A673 (cell line): ENCODE results near the gene TSPAN15. TPM values are rescaled to one million over a fixed set of nuclear protein-coding genes. Genes with fewer than 3 reads are reported as not detected.

Experiments used
- BruUV-seq: library from RNA; stranded (reverse); fragments of 400-500 nt; replicated peaks from 2 replicates; lab custom pipeline; 2021; lab: Mats Ljungman, UMichigan
- CTCF ChIA-PET: fragments of 300-600 bp; sonication (Branson Sonifier 250); formaldehyde crosslinking; loops from one replicate; lab custom pipeline; 2022; ENCODE audit warnings: antibody characterized with exemption; lab: Charles Lee
- POLR2A ChIA-PET: fragments of 300-600 bp; sonication (Branson Sonifier 250); formaldehyde crosslinking; loops from one replicate; lab custom pipeline; 2022; ENCODE audit warnings: antibody characterized with exemption; ENCODE audit not compliant: low non-redundant PET; lab: Charles Lee
- DNase-seq: peaks from one replicate; pipeline ENCODE4 v3.0.0-alpha.2; 2015; ENCODE audit warnings: low spot score
- H3K27ac ChIP-seq: fragments of 200-600 bp; sonication (generic); 2 replicates; pipeline ENCODE4 v1.5.1; 2016; ENCODE audit warnings: mixed run types, low read depth, mild to moderate bottlenecking, mixed read lengths, antibody characterized with exemption, low read length; ENCODE audit not compliant: poor library complexity, severe bottlenecking
- H3K27me3 ChIP-seq: fragments of 200-600 bp; sonication (generic); replicated peaks from 2 replicates; pipeline ENCODE4 v1.6.1; 2017; ENCODE audit warnings: mixed run types, low read depth, mild to moderate bottlenecking, mixed read lengths, antibody characterized with exemption, low read length; ENCODE audit not compliant: insufficient read depth, poor library complexity
- H3K36me3 ChIP-seq: fragments of 200-600 bp; sonication (generic); 2 replicates; pipeline ENCODE4 v1.6.1; 2016; ENCODE audit warnings: mixed run types, mild to moderate bottlenecking, mixed read lengths, antibody characterized with exemption, low read length; ENCODE audit not compliant: insufficient read depth, poor library complexity, severe bottlenecking
- H3K4me1 ChIP-seq: fragments of 200-600 bp; sonication (generic); 2 replicates; pipeline ENCODE4 v1.6.1; 2017; ENCODE audit warnings: mixed run types, mild to moderate bottlenecking, mixed read lengths, antibody characterized with exemption, low read length; ENCODE audit not compliant: insufficient read depth, poor library complexity, severe bottlenecking
- H3K4me3 ChIP-seq: fragments of 200-600 bp; sonication (generic); 2 replicates; pipeline ENCODE4 v1.5.1; 2016; ENCODE audit warnings: low read depth, mixed run types, mild to moderate bottlenecking, mixed read lengths, low read length; ENCODE audit not compliant: poor library complexity, severe bottlenecking
- H3K9me3 ChIP-seq: fragments of 200-600 bp; sonication (generic); 2 replicates; pipeline ENCODE4 v1.6.1; 2016; ENCODE audit warnings: mixed run types, low read depth, mild to moderate bottlenecking, mixed read lengths, antibody characterized with exemption, low read length; ENCODE audit not compliant: poor library complexity, severe bottlenecking
- EZH2 ChIP-seq: fragments of 200-600 bp; sonication (generic); IDR thresholded peaks from 2 replicates; pipeline ENCODE4 v1.6.1; 2017; ENCODE audit warnings: borderline replicate concordance, low read depth, mild to moderate bottlenecking, mixed read lengths, antibody characterized with exemption, low read length; ENCODE audit not compliant: poor library complexity, severe bottlenecking
- intact Hi-C: fragments of 100-400 bp; cut with micrococcal nuclease; formaldehyde crosslinking; loops from one replicate; pipeline ENCODE4 v1.10.0; 2022; ENCODE audit not compliant: unreplicated experiment
- total RNA-seq: library from RNA; stranded (reverse); gene quantifications from 2 replicates; pipeline ENCODE4 v1.2.3, GENCODE V29; 2021
- TF ChIP-seq, protein P1 (sequence below): fragments of 300-800, 200-600 bp; sonication (generic); conservative IDR thresholded peaks from 2 replicates; pipeline ENCODE4 v1.5.1; 2017; ENCODE audit warnings: low read depth, mild to moderate bottlenecking, antibody characterized with exemption, low read length, moderate library complexity, mixed read lengths

Gene TSPAN15
- total RNA-seq, 1 experiment from 2014 or later, result 2.1 TPM

DNA sequence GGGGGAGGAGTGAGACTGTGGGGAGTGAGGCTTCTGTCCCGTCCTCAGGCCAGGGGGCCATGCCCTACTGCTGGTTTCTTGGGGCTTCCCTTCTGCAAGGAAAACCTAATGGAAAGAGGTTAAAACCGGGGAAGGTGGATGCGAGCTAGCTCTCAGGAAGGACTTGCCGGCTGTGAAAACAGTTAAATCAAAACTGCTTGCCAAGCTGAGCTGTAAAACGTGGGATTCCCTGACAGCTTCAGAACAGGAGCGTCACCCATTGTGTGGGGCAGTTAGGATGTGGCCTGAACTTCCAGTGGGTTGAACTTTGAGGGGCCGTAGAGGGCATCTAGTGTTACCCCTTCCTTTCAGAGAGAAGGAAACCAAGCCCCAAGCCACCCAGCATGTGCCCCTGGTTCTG, 13.1 kb downstream of the TSPAN15 start:
- POLR2A ChIA-PET, result no interaction called here
- H3K27me3 ChIP-seq, result no peaks in the 10 kb centered on the region
- H3K4me3 ChIP-seq, result no peak overlapping the region
- BruUV-seq, result no TSS peak
- H3K4me1 ChIP-seq, result no peaks in the 10 kb centered on the region
- no peak overlapping the region for H3K27ac ChIP-seq
- H3K36me3 ChIP-seq, result no peaks in the 10 kb centered on the region
- H3K9me3 ChIP-seq, result no peaks in the 10 kb centered on the region
- no peak for DNase-seq
- intact Hi-C loops, result no loop called here
- TF ChIP-seq, protein P1, sequence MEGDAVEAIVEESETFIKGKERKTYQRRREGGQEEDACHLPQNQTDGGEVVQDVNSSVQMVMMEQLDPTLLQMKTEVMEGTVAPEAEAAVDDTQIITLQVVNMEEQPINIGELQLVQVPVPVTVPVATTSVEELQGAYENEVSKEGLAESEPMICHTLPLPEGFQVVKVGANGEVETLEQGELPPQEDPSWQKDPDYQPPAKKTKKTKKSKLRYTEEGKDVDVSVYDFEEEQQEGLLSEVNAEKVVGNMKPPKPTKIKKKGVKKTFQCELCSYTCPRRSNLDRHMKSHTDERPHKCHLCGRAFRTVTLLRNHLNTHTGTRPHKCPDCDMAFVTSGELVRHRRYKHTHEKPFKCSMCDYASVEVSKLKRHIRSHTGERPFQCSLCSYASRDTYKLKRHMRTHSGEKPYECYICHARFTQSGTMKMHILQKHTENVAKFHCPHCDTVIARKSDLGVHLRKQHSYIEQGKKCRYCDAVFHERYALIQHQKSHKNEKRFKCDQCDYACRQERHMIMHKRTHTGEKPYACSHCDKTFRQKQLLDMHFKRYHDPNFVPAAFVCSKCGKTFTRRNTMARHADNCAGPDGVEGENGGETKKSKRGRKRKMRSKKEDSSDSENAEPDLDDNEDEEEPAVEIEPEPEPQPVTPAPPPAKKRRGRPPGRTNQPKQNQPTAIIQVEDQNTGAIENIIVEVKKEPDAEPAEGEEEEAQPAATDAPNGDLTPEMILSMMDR, result no peak
- no peak for TF ChIP-seq EZH2
- CTCF ChIA-PET, result no interaction called here

DNA sequence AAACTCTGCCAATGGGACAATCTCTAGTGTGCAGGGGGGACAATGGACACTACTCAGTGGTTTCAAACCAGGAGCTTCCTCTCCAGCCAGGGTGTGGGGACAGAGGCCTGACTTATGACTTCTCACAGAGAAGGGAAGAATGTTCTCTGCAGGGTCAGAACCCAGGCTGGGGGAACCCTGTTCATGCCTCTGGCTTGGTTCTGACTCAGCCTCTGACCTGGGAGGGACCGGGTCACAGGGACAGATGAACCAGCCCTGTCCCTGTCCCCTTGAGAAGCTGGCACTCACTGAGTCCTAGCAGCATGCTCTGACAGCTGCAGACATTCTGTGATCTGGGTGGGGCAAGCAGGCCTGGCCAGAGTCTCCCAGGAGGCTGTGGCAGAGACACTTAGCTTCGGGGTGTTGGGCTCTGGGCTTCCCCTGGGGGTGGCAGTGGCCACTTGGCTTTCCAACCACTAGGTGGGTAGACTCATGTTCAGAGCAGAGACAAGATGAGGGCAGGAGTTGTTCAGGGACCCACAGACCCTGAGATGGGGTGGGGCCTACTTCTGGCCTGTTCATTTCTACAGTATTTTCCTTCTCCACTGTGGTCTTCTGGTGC, 13.6 kb downstream of the TSPAN15 start:
- DNase-seq, result no peak
- intact Hi-C loops, result no loop called here
- Histone ChIP-seq H3K27me3 (no peaks in the 10 kb centered on the region), H3K4me3 (no peak overlapping the region), H3K9me3 (no peaks in the 10 kb centered on the region), H3K36me3 (no peaks in the 10 kb centered on the region), H3K27ac (no peak overlapping the region), H3K4me1 (no peaks in the 10 kb centered on the region)
- CTCF ChIA-PET, result interaction anchor here (0.6 kb wide), 1 partner anchor 38 kb away, joined by 4 read pairs; no protein-coding TSS in a partner anchor
- POLR2A ChIA-PET, result no interaction called here
- TF ChIP-seq, protein P1, result no peak
- TF ChIP-seq EZH2, result no peak
- BruUV-seq, result no TSS peak

DNA sequence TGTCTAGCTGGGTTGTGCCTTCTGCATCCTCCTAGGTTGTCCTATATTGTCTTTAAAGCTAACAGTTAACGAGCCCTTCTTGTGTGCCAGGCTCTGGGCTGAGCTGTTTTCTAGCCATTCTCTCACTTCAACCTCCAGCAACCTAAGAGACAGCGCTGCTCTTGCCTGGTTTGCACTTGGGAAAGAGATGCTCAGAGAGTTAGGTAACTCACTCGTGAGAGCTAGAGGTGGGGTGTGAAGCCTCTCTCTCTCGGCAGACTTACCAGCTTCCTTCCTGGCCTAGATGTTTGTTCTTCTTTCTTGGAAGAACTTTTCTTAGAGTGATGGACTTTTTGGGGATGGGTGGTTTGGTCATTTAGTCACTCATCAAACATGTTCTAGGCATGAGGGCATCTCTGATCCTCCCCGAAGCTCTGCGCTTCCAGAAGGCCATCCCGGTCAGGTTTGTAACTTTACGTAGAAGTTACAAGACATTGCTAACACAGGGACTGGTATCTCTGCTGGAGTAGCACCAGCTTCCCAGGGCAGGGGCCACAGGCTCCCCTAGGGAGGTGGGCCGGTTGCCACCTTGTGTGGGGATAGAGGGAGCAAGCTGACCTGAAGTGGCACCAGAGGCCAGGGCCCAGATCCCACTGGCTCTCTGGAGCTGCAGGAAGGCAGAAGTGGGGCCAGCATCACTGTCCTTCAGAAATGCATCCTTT, 14.3 kb downstream of the TSPAN15 start:
- ChIA-PET POLR2A (no interaction called here), CTCF (interaction anchor here (0.6 kb wide), 1 partner anchor 39 kb away, joined by 4 read pairs; no protein-coding TSS in a partner anchor)
- TF ChIP-seq, protein P1, result no peak
- no peak for TF ChIP-seq EZH2
- no peak overlapping the region for H3K4me3 ChIP-seq
- no peaks in the 10 kb centered on the region for H3K4me1 ChIP-seq
- no peaks in the 10 kb centered on the region for H3K9me3 ChIP-seq
- no TSS peak for BruUV-seq
- no peaks in the 10 kb centered on the region for H3K36me3 ChIP-seq
- intact Hi-C loops, result no loop called here
- no peak overlapping the region for H3K27ac ChIP-seq
- DNase-seq, result no peak
- H3K27me3 ChIP-seq, result no peaks in the 10 kb centered on the region
